HG03060 (cell line): ENCODE measurements around the gene GPR78.
"Not testable (repeated sequence)": the region's sequence is repeated elsewhere in the genome, so short reads cannot be mapped to it uniquely, and the experiment has no call there.

Experiments used
- ATAC-seq: cut with Tn5 transposase; IDR thresholded peaks from one replicate; pipeline ENCODE4 v1.9.1; 2021; ENCODE audit warnings: low read depth, moderate number of reproducible peaks; ENCODE audit not compliant: unreplicated experiment

The GPR78 gene

DNA sequence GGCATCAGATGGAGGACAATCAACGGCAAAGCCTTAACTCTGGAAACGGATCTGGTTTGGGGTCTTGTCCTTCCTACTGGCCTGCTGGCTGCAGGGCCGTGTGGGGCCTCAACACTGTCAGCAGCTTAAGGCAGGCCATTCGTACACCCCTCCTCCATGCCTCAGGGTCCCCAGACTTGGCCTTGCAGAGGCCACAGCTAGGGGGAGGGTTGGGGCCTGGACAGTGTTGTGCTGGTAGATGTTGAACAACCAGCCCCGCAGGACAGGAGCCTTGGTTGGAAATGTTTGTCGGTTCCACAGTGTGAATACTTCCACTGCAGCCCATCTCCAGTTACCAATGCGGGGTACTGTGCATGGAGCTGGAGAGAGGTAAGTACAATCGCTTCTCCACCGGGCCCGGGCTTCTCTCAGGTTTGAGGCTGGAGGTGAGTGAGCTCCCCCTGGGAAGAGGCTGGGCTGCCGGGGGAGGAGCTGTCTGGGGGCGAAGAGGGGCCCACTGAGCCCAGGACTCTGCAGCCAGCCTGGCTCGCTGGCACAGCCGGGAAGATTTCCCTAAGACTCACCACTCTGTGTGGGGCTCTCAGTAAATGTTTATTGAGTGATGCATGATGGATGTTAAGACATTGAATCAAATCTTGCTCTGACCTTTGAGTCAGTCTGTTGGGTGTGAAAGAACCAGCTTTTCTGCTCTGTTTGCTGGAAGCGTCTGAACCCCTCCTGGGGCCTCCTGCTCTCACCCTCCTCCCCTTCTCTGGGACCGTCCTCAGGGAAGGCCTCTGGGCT is 19.7 kb upstream of the GPR78 start:
- ATAC-seq = no peak

DNA sequence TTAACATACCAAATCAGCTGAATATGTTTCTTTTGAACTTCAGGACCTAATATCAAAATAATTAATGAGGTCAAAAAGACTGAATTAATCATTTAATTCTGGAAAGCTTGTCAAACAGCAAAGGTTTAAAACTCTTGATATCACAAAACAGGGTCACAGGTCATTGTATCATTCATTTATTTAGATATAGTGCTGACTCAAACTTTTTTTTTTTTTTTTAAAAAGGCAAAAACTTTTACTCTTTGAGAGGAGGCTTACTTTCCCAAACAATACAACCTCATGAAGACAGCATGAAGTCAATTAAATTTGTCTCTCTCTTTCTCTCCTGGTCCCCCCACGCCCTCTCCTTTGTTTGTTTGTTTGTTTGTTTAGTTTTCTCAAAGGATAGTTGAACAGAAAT is 15.6 kb upstream of the GPR78 start:
- ATAC-seq = no peak

GRCh38 chr4:8568068-8568668 is 12.0 kb upstream of the GPR78 start:
- ATAC-seq = no peak

GRCh38 chr4:8570201-8570600 is 10.0 kb upstream of the GPR78 start:
- ATAC-seq = no peak

- no peak for ATAC-seq
Measured at GRCh38 chr4:8571702-8572685, 8.2 kb upstream of the GPR78 start.

GRCh38 chr4:8573266-8573665 is 6.9 kb upstream of the GPR78 start:
- ATAC-seq = no peak

DNA sequence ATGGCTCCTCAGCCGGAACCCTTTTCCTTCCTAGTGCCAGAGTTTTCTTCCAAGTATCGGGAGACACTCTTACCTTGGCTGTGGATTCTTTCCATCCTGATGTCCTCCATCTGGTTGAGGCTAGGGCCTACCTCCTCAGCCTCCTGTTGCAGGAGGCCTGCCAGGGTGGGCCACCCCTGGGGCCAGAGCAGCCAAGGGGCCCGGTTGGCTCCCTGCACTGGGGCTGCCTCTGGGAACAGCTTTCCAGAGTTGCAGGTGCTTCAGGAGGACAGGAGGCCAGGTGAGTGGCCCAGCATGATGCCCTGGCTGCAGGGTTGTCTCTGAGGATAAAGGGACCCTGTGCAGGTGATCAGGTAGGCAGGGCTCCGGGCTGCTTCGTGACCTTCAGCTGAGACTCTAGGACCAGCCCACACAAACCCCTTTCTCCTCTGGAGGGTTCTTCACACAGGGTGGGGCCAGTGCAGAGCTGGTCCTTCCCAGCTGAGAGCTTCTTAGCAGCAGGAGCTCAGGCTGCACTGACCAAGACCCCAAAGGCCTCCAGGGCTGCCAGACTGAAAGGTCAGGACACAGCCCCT is 5.3 kb upstream of the GPR78 start:
- no peak for ATAC-seq

DNA sequence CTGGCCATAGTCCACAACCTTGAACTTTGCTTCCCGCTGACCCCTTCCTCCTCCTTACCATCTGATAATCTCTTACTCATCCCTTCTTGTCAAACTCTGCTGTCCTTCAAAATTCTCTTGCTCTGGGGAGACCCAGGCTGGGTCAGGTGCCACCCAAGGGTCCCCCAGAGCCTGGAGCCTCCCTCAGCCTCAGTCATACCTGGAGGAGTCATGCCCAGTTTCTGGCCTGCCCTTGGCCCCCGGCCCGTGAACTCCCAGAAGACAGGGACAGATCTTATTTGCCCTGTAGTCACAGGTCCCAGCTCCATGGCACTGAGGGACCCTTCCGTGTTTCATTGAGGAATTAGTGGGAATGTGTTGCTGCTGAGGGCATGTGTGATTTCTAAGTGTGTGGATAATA is 4.7 kb upstream of the GPR78 start:
- no peak for ATAC-seq

- not testable (repeated sequence) for ATAC-seq
Measured at GRCh38 chr4:8576591-8576990, 3.6 kb upstream of the GPR78 start.

GRCh38 chr4:8577046-8577445 is 3.1 kb upstream of the GPR78 start:
- no peak for ATAC-seq

DNA sequence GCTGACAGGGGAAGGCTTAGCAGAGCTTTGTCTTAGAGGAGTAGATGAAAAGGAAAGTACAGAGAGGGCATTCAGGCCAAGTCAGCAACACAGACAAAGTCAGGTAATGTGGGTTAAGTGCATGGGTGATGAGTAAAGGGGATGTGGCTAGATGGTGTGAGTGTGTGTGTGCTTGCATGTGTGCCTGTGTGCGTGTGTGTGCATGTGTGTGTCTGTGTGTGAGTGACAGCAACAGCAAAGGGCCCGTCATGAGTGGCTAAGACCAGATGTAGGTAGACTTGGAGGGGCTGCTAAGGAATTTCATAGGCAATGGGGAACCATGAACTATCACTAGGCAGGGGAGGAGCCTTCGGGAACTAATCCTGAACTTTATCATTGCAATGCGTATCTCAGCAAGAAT is 2.2 kb upstream of the GPR78 start:
- ATAC-seq = no peak

GRCh38 chr4:8578717-8579116 is 1.5 kb upstream of the GPR78 start:
- ATAC-seq = no peak

GRCh38 chr4:8579526-8580320 is 469 bp upstream of the GPR78 start:
- ATAC-seq = no peak

- no peak for ATAC-seq
Measured at GRCh38 chr4:8581094-8581861, 1.1 kb downstream of the GPR78 start.

- ATAC-seq = no peak
Measured at GRCh38 chr4:8582016-8582415, 1.8 kb downstream of the GPR78 start.

DNA sequence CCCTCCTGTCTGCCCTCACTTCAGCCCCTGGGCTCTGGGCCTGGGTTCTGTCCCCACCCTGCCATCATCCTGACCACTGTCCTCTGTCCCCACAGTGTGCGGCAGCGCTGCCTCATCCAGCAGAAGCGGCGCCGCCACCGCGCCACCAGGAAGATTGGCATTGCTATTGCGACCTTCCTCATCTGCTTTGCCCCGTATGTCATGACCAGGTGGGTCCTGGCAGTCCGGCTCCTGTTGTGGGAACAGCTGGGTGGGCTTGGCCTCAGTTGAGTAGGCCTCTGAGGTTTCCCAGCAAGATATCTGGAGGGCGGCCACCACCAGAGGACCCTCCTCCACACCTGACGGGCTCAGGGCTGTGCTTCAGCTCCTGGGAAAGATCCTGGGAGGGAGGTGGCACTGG is 2.2 kb downstream of the GPR78 start:
- no peak for ATAC-seq

DNA sequence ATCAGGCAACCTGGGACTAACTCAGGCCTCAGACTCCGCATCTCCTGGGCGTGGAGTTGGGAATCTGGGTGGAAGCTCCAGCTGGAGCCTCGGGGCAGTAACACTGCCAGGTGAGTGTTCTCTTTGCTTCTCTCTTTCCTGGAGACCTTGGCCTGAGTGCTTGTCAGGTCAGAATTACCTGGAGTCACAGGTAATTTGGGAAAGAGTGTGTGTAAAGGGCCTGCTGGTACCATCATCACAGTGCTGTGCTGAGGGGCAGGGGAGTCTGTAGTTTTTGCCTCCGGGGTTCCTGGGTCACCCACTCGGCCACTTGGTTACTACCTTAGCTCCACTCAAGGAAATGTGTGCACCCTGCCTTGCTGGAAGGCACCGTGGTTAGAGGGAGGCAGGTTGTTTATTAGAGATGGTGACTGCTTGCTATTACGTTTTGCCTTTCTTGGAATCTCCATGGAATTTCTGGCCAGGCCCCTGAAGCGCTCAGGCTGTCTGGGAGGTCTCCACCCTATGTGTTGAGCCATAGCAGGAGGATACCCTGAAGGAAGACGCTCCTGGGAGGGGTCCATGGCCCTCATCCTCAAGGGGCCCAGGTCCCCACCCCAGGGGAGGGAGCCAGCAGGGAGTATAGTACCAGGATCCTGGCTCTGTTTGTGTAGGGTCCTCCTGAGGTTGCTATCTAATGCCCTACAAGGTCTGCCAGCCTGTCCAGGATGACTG is 2.9 kb downstream of the GPR78 start:
- no peak for ATAC-seq

GRCh38 chr4:8583655-8584025 is 3.4 kb downstream of the GPR78 start:
- ATAC-seq = no peak

DNA sequence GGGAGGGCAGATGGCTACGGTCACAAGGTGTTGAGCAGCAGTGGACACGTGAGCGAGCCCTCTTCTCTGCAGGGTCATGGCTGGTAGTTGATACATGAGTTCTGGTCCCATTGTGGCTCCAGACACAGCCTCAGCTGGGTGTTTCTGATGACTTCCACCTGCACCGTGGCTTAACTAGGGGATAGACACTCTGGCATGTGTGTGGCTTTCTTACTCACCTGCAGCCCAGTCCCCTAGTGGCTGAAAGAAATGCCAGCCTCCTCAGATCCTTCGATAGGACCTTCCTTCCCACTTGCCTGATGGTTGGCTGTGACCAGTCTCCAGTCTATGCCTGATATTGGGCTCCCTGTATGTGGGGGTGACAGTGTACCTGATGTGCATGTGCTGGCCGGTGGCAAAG is 5.0 kb downstream of the GPR78 start:
- no peak for ATAC-seq
